ENCODE data around the gene PLEKHJ1. TPM values are rescaled to one million over a fixed set of nuclear protein-coding genes. Genes with fewer than 3 reads are reported as not detected.

PLEKHJ1 gene
- total and polyA plus RNA-seq, 4 donors: 64.4 to 76.4 (median 67.3) TPM

DNA sequence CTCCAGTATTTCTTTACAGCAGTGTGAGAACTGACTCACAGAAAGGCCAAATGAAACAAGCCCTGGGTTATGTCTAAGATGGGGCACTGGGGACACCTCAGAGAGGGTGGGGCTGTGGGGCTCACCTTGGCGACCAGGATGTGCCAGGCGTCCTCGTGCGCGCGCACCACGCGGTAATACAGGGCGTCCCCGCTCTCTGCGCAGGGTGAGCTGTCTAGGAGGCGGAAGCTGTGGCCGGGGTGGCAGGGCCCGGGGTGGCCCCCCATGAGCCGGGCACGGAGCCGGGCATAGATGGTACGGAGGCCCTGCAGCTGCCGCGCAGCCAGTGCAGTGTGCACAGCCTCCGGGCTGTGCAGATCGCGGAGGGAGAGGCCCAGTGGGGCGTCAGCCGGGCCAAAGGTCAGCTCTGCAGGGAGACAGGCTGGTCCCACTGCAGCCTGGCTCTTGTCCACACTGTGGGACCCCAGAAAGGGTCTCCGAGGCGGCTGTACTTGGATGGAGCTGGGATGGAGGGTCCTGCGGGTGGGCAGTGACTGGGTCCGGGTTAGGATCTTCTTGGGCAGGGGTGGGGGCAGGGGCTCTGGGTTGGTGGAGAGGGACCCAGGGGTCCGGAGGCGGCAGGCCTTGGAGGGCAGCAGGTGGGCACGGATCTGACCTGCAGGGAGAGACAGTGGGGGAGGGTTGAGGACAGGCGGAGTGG, 42.5 kb upstream of the PLEKHJ1 start:
- DNase-seq: no peak
- Histone ChIP-seq H3K27ac (ENCODE audit: low read depth in 1 of 2, low read length in 1 of 2) (no peak overlapping the region), H3K27me3 (ENCODE audit: control insufficient read depth in 3 of 3, insufficient read depth in 3 of 3, low read length in 2 of 3) (no peaks in the 10 kb centered on the region), H3K36me3 (ENCODE audit: control insufficient read depth in 4 of 4, insufficient read depth in 4 of 4, low read length in 4 of 4) (peaks cover 0 to 12% (median 2%) of the 10 kb centered on the region in 4 donors), H3K4me1 (ENCODE audit: control insufficient read depth in 5 of 5, insufficient read depth in 5 of 5, low read length in 5 of 5) (peaks cover 0 to 33% (median 5%) of the 10 kb centered on the region in 5 donors), H3K4me3 (no peak overlapping the region), H3K9ac (ENCODE audit: insufficient read depth in 1 of 2, low read length in 2 of 2) (no peak overlapping the region), H3K9me3 (ENCODE audit: control insufficient read depth in 4 of 4, insufficient read depth in 3 of 4, low read length in 3 of 4) (no peaks in the 10 kb centered on the region)
- no peak for ATAC-seq (ENCODE audit: insufficient read depth, low FRiP score)
- 90 to 91% methylated on average over 31 to 33 of the region's 33 CpGs for WGBS, 2 donors
- TF ChIP-seq, protein P1, sequence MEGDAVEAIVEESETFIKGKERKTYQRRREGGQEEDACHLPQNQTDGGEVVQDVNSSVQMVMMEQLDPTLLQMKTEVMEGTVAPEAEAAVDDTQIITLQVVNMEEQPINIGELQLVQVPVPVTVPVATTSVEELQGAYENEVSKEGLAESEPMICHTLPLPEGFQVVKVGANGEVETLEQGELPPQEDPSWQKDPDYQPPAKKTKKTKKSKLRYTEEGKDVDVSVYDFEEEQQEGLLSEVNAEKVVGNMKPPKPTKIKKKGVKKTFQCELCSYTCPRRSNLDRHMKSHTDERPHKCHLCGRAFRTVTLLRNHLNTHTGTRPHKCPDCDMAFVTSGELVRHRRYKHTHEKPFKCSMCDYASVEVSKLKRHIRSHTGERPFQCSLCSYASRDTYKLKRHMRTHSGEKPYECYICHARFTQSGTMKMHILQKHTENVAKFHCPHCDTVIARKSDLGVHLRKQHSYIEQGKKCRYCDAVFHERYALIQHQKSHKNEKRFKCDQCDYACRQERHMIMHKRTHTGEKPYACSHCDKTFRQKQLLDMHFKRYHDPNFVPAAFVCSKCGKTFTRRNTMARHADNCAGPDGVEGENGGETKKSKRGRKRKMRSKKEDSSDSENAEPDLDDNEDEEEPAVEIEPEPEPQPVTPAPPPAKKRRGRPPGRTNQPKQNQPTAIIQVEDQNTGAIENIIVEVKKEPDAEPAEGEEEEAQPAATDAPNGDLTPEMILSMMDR (IDR thresholded peaks at IDR 0.05; ENCODE audit: control extremely low read depth, extremely low read depth): no peak

- no peaks in the 10 kb centered on the region for H3K27me3 ChIP-seq (ENCODE audit: control insufficient read depth in 3 of 3, insufficient read depth in 3 of 3, low read length in 2 of 3)
- DNase-seq (no peak), ATAC-seq (ENCODE audit: insufficient read depth, low FRiP score) (no peak)
- H3K36me3 ChIP-seq (ENCODE audit: control insufficient read depth in 4 of 4, insufficient read depth in 4 of 4, low read length in 4 of 4): peaks cover 0 to 24% (median 6%) of the 10 kb centered on the region in 4 donors
- no peak overlapping the region for H3K4me3 ChIP-seq
- no peak overlapping the region for H3K9ac ChIP-seq (ENCODE audit: insufficient read depth in 1 of 2, low read length in 2 of 2)
- no peak overlapping the region for H3K27ac ChIP-seq (ENCODE audit: low read depth in 1 of 2, low read length in 1 of 2)
- 73 to 80% methylated on average over 6 to 9 of the region's 9 CpGs for WGBS, 2 donors
- H3K9me3 ChIP-seq (ENCODE audit: control insufficient read depth in 4 of 4, insufficient read depth in 3 of 4, low read length in 3 of 4): no peaks in the 10 kb centered on the region
- TF ChIP-seq, protein P1 (IDR thresholded peaks at IDR 0.05; ENCODE audit: control extremely low read depth, extremely low read depth): no peak
- peaks cover 0 to 34% (median 12%) of the 10 kb centered on the region in 5 donors for H3K4me1 ChIP-seq (ENCODE audit: control insufficient read depth in 5 of 5, insufficient read depth in 5 of 5, low read length in 5 of 5)
Measured at GRCh38 chr19:2277138-2277537, 41.0 kb upstream of the PLEKHJ1 start.

- peaks cover 4 to 28% (median 8%) of the 10 kb centered on the region in 4 donors for H3K36me3 ChIP-seq (ENCODE audit: control insufficient read depth in 4 of 4, insufficient read depth in 4 of 4, low read length in 4 of 4)
Measured at GRCh38 chr19:2276429-2276986, 40.4 kb upstream of the PLEKHJ1 start.

More at GRCh38 chr19:2276429-2276986, 40.4 kb upstream of the PLEKHJ1 start:
- Histone ChIP-seq H3K27me3 (ENCODE audit: control insufficient read depth in 3 of 3, insufficient read depth in 3 of 3, low read length in 2 of 3) (no peaks in the 10 kb centered on the region), H3K4me3 (no peak overlapping the region), H3K9me3 (ENCODE audit: control insufficient read depth in 4 of 4, insufficient read depth in 3 of 4, low read length in 3 of 4) (no peaks in the 10 kb centered on the region), H3K27ac (ENCODE audit: low read depth in 1 of 2, low read length in 1 of 2) (peak overlapping the region in 1 of 2 donors; percentile 16), H3K9ac (ENCODE audit: insufficient read depth in 1 of 2, low read length in 2 of 2) (no peak overlapping the region), H3K4me1 (ENCODE audit: control insufficient read depth in 5 of 5, insufficient read depth in 5 of 5, low read length in 5 of 5) (peaks cover 0 to 32% (median 13%) of the 10 kb centered on the region in 5 donors)
- TF ChIP-seq, protein P1 (IDR thresholded peaks at IDR 0.05; ENCODE audit: control extremely low read depth, extremely low read depth): no peak
- WGBS, 2 donors: 92 to 95% methylated on average over 28 of the region's 28 CpGs
- DNase-seq: no peak
- no peak for ATAC-seq (ENCODE audit: insufficient read depth, low FRiP score)
